Peyer's patch (tissue), 4 donors: Measurements from ENCODE around the gene TOM1L2.

Source experiments
- POLR2A ChIP-seq, 2 donors: fragments of 450-650 bp; IDR thresholded peaks; one replicate each; pipeline ENCODE4 v1.5.1; 2017; ENCODE audit warnings: antibody characterized with exemption in 2 of 2, mild to moderate bottlenecking in 2 of 2, moderate library complexity in 2 of 2
- TF ChIP-seq, protein P1 (sequence below), 6 experiments: fragments of 450-650 bp in 4 of 6; fragments of 200-600 bp in 2 of 6; sonication (generic) in 1 of 6; IDR thresholded peaks; one replicate each; pipeline ENCODE4 v1.5.1; 2017 to 2019; ENCODE audit warnings: antibody characterized with exemption in 6 of 6, mild to moderate bottlenecking in 3 of 6, moderate library complexity in 1 of 6

DNA sequence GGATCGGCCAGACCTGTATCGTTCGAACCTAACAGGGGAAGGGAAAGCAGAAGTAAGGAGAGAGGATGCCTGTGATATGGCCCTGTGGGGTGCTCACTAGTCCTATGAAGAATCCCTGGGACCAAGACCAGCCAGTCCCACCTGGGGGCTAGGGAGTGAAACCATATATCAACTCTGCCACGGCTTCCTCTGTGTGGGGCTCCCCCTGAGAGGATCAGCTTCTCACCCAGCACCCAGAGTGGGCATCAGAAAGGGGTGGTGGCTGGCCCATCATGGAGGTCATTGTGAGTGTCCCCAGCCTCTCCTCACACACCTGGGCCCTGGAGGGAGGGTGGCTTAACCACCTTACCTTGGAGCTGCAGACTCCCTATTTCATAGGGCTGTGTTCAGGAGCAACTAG is 105.3 kb downstream of the TOM1L2 start:
- TF ChIP-seq, protein P1, sequence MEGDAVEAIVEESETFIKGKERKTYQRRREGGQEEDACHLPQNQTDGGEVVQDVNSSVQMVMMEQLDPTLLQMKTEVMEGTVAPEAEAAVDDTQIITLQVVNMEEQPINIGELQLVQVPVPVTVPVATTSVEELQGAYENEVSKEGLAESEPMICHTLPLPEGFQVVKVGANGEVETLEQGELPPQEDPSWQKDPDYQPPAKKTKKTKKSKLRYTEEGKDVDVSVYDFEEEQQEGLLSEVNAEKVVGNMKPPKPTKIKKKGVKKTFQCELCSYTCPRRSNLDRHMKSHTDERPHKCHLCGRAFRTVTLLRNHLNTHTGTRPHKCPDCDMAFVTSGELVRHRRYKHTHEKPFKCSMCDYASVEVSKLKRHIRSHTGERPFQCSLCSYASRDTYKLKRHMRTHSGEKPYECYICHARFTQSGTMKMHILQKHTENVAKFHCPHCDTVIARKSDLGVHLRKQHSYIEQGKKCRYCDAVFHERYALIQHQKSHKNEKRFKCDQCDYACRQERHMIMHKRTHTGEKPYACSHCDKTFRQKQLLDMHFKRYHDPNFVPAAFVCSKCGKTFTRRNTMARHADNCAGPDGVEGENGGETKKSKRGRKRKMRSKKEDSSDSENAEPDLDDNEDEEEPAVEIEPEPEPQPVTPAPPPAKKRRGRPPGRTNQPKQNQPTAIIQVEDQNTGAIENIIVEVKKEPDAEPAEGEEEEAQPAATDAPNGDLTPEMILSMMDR (IDR thresholded peaks at IDR 0.05), result no peak
- no peak for TF ChIP-seq POLR2A (IDR thresholded peaks at IDR 0.05)
